ENCODE measurements around the gene CHCHD5. TPM values are rescaled to one million over a fixed set of nuclear protein-coding genes. Genes with fewer than 3 reads are reported as not detected.

CHCHD5 gene
- total and polyA plus RNA-seq, 10 donors: 11.9 to 34.8 (median 18.9) TPM

- Histone ChIP-seq H3K4me3 (no peak overlapping the region), H3K9me3 (no peaks in the 10 kb centered on the region)
- TF ChIP-seq POLR2AphosphoS5 (IDR thresholded peaks at IDR 0.05): no peak
- no peak for TF ChIP-seq POLR2A (IDR thresholded peaks at IDR 0.05)
- no peak for TF ChIP-seq CTCF (IDR thresholded peaks at IDR 0.05 in 8 of 11, conservative IDR thresholded peaks at IDR 0.05 in 3 of 11)
These were observed 34.0 kb downstream of the CHCHD5 start for GRCh38 chr2:112618383-112618782.

GRCh38 chr2:112621790-112622527, 37.5 kb downstream of the CHCHD5 start:
- DNase-seq: no peak
- intact Hi-C loops (cut with DNase I; ENCODE audit: low total_unique reads): no loop called here
- Histone ChIP-seq H3K36me3 (no peaks in the 10 kb centered on the region), H3K4me1 (peaks cover 7 to 32% (median 17%) of the 10 kb centered on the region in 6 donors), H3K9me3 (no peaks in the 10 kb centered on the region), H3K27me3 (replicated peaks in 1 of 7) (no peaks in the 10 kb centered on the region), H3K27ac (no peak overlapping the region), H3K4me3 (no peak overlapping the region)
- 87 to 93% (median 91%) methylated on average over 22 of the region's 22 CpGs for whole genome bisulfite sequencing, 5 donors
- TF ChIP-seq CTCF (IDR thresholded peaks at IDR 0.05 in 8 of 11, conservative IDR thresholded peaks at IDR 0.05 in 3 of 11) (no peak), POLR2A (IDR thresholded peaks at IDR 0.05) (no peak), POLR2AphosphoS5 (IDR thresholded peaks at IDR 0.05) (no peak)

More at GRCh38 chr2:112618383-112618782, 34.0 kb downstream of the CHCHD5 start:
- Histone ChIP-seq H3K4me1 (no peaks in the 10 kb centered on the region), H3K27me3 (replicated peaks in 1 of 7) (no peaks in the 10 kb centered on the region), H3K27ac (no peak overlapping the region), H3K36me3 (peaks cover 0 to 9% (median 0%) of the 10 kb centered on the region in 6 donors)
- whole genome bisulfite sequencing, 5 donors: 52 to 91% (median 70%) methylated on average over 3 to 6 of the region's 6 CpGs
- peak; percentile 1 for DNase-seq
- intact Hi-C loops (cut with DNase I; ENCODE audit: low total_unique reads): no loop called here

GRCh38 chr2:112622528-112622849, 38.1 kb downstream of the CHCHD5 start:
- 26 to 57% (median 45%) methylated on average over 3 of the region's 3 CpGs for WGBS, 5 donors
- H3K36me3 ChIP-seq: no peaks in the 10 kb centered on the region
- no peak overlapping the region for H3K27ac ChIP-seq
- H3K4me1 ChIP-seq: peaks cover 10 to 37% (median 22%) of the 10 kb centered on the region in 6 donors
- TF ChIP-seq POLR2AphosphoS5 (IDR thresholded peaks at IDR 0.05) (no peak), CTCF (IDR thresholded peaks at IDR 0.05 in 8 of 11, conservative IDR thresholded peaks at IDR 0.05 in 3 of 11) (no peak), POLR2A (IDR thresholded peaks at IDR 0.05) (no peak)
- H3K27me3 ChIP-seq (replicated peaks in 1 of 7): no peaks in the 10 kb centered on the region
- H3K4me3 ChIP-seq: no peak overlapping the region
- DNase-seq: no peak
- H3K9me3 ChIP-seq: no peaks in the 10 kb centered on the region
- intact Hi-C loops (cut with DNase I; ENCODE audit: low total_unique reads): no loop called here

- no peaks in the 10 kb centered on the region for H3K27me3 ChIP-seq (replicated peaks in 1 of 7)
- TF ChIP-seq POLR2AphosphoS5 (IDR thresholded peaks at IDR 0.05) (peak in 1 of 3 donors; percentile 39), CTCF (IDR thresholded peaks at IDR 0.05 in 8 of 11, conservative IDR thresholded peaks at IDR 0.05 in 3 of 11) (no peak), POLR2A (IDR thresholded peaks at IDR 0.05) (no peak)
- no peaks in the 10 kb centered on the region for H3K36me3 ChIP-seq
- H3K4me3 ChIP-seq: no peak overlapping the region
- peaks cover 10 to 50% (median 26%) of the 10 kb centered on the region in 6 donors for H3K4me1 ChIP-seq
- no peaks in the 10 kb centered on the region for H3K9me3 ChIP-seq
- 63 to 75% (median 68%) methylated on average over 11 of the region's 11 CpGs for WGBS, 5 donors
- peak overlapping the region in 4 of 8 donors; percentile 15 to 82 (median 68) for H3K27ac ChIP-seq
- intact Hi-C loops (cut with DNase I; ENCODE audit: low total_unique reads): no loop called here
- no peak for DNase-seq
These were observed 39.7 kb downstream of the CHCHD5 start for GRCh38 chr2:112623913-112624777.

Data from spleen (tissue), 11 donors.